C4-2B (cell line): ENCODE data around the gene POLN.

Source experiments
- H3K27ac ChIP-seq: fragments of 450-650 bp; 2 replicates; pipeline ENCODE4 v1.5.1; 2017
- ZFX ChIP-seq: fragments of 450-650 bp; IDR thresholded peaks from 2 replicates; pipeline ENCODE4 v1.6.1; 2017
- TF ChIP-seq, protein P1 (sequence below): fragments of 450-650 bp; conservative IDR thresholded peaks from 2 replicates; pipeline ENCODE4 v1.5.1; 2017; ENCODE audit warnings: mild to moderate bottlenecking

POLN gene

DNA sequence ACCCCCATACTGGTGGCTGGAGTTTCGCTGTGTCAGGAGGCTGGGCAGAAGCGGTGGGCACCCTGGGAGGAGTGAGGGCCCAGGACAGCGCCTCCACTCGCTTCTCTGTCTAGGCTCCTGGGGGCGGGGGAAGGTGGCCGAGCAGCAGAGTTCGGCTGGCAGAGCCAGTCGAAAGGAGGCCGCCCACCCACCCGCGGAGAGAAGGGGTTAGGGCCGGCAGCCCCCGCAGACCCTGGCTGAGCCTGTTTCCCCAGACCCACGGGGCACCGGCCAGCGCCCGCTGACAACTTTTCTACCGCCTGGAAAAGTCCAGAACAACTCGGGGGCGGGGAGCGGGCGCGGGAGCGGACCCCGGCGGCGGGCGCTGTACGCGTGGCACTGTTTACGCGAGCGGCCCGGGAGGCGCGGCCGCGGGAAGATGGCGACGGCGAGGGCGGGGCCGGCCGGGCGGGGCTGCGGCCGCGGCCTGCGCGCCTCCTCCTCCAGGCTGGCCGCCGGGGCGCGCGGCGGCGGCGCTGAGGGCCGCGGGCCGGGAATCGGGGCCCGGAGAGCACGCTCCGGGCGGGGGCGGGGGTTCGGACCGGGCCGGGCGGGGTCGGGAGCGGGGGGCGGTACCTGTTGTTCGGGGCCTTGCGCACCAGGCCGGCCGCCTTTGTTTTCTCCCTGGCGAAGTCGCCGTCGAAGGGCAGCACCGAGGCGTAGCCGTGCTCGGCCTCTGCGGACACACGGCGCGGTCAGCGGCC, 19.4 kb upstream of the POLN start:
- TF ChIP-seq, protein P1, sequence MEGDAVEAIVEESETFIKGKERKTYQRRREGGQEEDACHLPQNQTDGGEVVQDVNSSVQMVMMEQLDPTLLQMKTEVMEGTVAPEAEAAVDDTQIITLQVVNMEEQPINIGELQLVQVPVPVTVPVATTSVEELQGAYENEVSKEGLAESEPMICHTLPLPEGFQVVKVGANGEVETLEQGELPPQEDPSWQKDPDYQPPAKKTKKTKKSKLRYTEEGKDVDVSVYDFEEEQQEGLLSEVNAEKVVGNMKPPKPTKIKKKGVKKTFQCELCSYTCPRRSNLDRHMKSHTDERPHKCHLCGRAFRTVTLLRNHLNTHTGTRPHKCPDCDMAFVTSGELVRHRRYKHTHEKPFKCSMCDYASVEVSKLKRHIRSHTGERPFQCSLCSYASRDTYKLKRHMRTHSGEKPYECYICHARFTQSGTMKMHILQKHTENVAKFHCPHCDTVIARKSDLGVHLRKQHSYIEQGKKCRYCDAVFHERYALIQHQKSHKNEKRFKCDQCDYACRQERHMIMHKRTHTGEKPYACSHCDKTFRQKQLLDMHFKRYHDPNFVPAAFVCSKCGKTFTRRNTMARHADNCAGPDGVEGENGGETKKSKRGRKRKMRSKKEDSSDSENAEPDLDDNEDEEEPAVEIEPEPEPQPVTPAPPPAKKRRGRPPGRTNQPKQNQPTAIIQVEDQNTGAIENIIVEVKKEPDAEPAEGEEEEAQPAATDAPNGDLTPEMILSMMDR, result no peak
- peak; percentile 72; the same call in 1 of the 2 replicates for TF ChIP-seq ZFX
- H3K27ac ChIP-seq, result peak overlapping the region; percentile 90

DNA sequence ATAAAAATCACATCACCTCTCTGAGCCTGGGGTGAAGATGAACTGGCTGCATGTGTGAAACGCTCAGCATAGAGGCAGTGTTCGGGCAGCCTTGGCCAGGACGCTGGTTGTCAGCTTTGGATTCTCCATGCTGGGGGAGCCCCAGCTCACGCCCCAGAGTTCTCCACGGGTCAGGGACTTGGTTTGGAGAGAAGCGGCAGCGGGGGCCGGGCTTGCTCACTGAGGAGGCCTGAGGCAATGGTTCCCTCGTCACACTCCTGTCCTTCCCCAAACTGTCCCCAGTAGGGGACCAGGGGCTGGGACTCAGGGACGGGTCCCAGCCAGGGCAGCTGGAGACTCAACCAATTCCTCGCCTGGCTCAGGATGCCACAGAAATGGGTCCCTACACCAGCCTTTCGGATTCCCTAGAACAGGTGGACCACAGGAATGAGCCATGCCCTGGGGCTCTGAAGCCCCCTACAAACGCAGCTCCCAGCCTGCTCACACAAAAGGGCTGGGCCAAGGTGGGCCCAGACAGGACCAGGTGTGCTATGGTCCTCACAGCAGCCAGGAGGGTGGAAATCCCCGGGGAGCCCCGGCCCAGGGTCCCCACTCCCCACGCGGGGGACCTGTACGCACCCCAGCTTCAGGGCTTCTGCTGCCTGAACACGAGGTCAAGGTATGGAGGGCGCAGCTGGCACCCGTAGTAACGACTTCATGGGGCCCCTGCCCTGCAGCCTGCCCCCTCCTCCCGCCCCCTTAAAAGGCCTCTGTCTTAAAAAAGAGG, 18.6 kb upstream of the POLN start:
- TF ChIP-seq ZFX, result no peak
- TF ChIP-seq, protein P1, result no peak
- peak overlapping the region; percentile 90 for H3K27ac ChIP-seq

DNA sequence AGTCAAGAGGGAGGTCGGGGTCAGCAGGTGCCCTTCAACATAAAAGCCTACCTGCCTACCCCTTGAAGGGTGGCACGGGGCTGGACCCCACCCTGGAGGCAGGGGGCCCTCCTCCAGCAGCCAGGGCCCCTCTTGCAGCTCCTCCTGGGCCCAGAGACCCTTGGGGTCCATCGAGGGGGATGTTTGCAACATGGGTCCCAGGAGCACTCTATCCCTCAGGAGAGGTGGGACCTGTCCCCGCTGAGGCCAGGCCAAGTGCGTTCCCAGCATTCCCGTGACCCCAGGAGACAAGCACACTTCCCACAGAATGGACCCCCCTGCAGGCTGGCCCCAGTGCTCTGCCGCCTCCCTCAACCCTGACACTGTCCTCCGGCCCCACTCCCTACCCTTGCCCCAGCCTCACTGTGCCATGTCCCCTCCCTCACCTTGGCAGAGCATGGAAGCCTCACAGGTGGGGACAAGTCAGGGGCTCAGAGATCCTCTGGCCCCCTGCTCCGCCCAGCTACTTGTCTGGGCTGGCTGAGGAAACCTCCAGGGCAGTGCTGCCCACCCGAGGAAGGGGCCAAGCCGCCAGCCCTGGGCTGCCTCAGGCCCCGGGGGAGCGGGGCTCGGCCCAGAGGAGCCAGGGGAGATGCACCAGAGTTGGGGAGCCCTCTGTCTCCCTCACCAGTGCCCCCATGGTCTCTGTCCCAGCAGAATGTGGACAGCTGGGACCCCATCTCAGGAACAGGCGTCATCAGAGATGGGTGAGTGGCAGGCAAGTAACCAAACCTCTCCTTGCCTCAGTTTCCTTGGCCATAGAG, 17.8 kb upstream of the POLN start:
- no peak for TF ChIP-seq ZFX
- TF ChIP-seq, protein P1, result no peak
- no peak overlapping the region; the same call in 1 of the 2 replicates for H3K27ac ChIP-seq

- H3K27ac ChIP-seq, result no peak overlapping the region
- TF ChIP-seq, protein P1, result no peak
- TF ChIP-seq ZFX, result no peak
These were observed 17.2 kb upstream of the POLN start for GRCh38 chr4:2259036-2259540.

DNA sequence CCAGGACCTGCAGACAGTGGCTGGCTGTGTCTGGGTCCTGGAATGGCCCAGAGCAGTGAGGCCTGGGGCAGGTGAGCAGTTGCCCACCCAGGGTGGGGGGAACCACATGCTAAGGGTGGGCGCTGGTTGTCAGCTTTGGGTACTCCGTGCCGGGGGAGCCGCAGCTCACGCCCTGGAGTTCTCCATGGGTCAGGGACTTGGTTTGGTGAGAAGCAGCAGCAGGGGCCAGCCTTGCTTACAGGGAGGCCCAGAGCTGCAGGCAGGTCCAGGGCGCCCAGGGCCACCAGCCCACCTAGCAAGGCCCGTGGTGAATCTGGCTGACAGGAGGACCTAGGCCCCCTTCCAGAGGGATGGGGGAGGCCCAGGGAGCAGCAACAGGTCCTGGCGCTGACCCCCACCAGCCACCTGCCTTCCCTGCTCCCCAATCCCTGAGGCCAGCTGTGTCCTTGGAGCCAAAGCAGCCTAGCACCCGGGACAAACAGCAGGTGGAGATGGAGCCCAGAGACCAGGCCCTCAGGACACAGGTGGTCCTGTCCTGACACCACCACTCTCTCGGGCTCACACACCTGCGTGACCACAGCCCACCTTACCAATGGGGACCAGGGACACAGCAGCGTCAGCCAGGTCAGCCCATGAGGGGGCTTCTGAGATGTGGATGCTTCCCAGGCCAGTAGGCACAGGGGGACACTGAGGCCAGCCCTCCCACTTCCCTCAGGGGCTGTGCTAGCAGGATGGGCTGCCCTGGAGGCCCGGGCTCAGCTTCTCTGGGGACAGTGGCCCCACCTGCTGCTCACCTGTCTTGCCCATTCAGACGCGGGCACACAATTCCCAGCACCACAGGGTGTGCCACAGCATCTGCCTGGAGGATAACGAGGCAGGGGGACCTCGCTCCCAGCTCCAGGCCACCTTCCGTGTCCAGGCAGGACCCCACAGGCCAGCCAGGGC, 16.4 kb upstream of the POLN start:
- H3K27ac ChIP-seq, result no peak overlapping the region
- no peak for TF ChIP-seq ZFX
- TF ChIP-seq, protein P1, result no peak

GRCh38 chr4:2257361-2258081, 15.6 kb upstream of the POLN start:
- TF ChIP-seq, protein P1, result no peak
- no peak for TF ChIP-seq ZFX

More at GRCh38 chr4:2257361-2258081, 15.6 kb upstream of the POLN start:
- H3K27ac ChIP-seq, result no peak overlapping the region
